Testis (tissue), 3 donors: ENCODE results near the gene AFAP1. TPM values are rescaled to one million over a fixed set of nuclear protein-coding genes. Genes with fewer than 3 reads are reported as not detected.

ENCODE experiments used
- DNase-seq: peaks from one replicate; pipeline ENCODE4 v3.0.0-alpha.2; 2019
- H3K27ac ChIP-seq, 2 donors: fragments of 200-600 bp; sonication (generic); one replicate each; pipeline ENCODE4 v1.5.1; 2019
- H3K27me3 ChIP-seq: fragments of 200-600 bp; sonication (generic); one replicate; pipeline ENCODE4 v1.5.1; 2019
- H3K36me3 ChIP-seq: fragments of 200-600 bp; sonication (generic); one replicate; pipeline ENCODE4 v1.5.1; 2017; ENCODE audit warnings: low read depth; ENCODE audit errors: missing control alignments
- H3K4me1 ChIP-seq: fragments of 200-600 bp; sonication (generic); one replicate; pipeline ENCODE4 v1.5.1; 2019
- H3K4me3 ChIP-seq, 2 donors: fragments of 200-600 bp; sonication (generic); one replicate each; pipeline ENCODE4 v1.5.1; 2017 to 2019
- H3K9me3 ChIP-seq: fragments of 200-600 bp; sonication (generic); one replicate; pipeline ENCODE4 v1.5.1; 2017
- CTCF ChIP-seq, 3 experiments: fragments of 450-650 bp in 2 of 3; fragments of 200-600 bp in 1 of 3; sonication (generic) in 1 of 3; IDR thresholded peaks; one replicate each; pipeline ENCODE4 v1.5.1; 2016 to 2019; ENCODE audit warnings: antibody characterized with exemption in 3 of 3, mild to moderate bottlenecking in 2 of 3, moderate library complexity in 1 of 3
- POLR2A ChIP-seq: fragments of 450-650 bp; IDR thresholded peaks from one replicate; pipeline ENCODE4 v1.6.1; 2017; ENCODE audit warnings: antibody characterized with exemption, mild to moderate bottlenecking, moderate library complexity
- WGBS, 2 donors: methylation state at CpG; one replicate each; pipeline ENCODE4 v1.1.5; 2018; 5-methylcytosine and 5-hydroxymethylcytosine counted together
- intact Hi-C: fragments of 100-400 bp; cut with DNase I; formaldehyde crosslinking; loops from one replicate; pipeline ENCODE4 v1.15.1; 2023; ENCODE audit warnings: low total_unique reads
- polyA plus RNA-seq: library from polyadenylated mRNA; stranded (reverse); fragments of 350-450 nt; fragmentation: Illumina TruSeq; extraction: RNeasy Lipid Tissue Mini Kit (QIAGEN cat#74804); gene quantifications from one replicate; pipeline ENCODE4 v1.2.3, GENCODE V29; 2014; ENCODE audit warnings: low read depth, low replicate concordance; ENCODE audit not compliant: insufficient read depth
- total RNA-seq, 2 donors: library from RNA; depleted of rRNA; stranded (reverse); fragments of >200 nt; gene quantifications; one replicate each; pipeline ENCODE4 v1.2.3, GENCODE V29; 2016

AFAP1 gene
- total and polyA plus RNA-seq, 3 donors from 2014 or later, result 23.1 to 52.4 (median 51.4) TPM

GRCh38 chr4:7714738-7715137, 224.9 kb downstream of the AFAP1 start:
- intact Hi-C loops, result no loop called here
- 90 to 94% methylated on average over 1 of the region's 1 CpG for WGBS, 2 donors
- no peaks in the 10 kb centered on the region for H3K9me3 ChIP-seq
- DNase-seq, result no peak
- H3K4me3 ChIP-seq, result no peak overlapping the region
- H3K27ac ChIP-seq, result no peak overlapping the region
- no peaks in the 10 kb centered on the region for H3K4me1 ChIP-seq
- H3K36me3 ChIP-seq, result no peaks in the 10 kb centered on the region
- no peaks in the 10 kb centered on the region for H3K27me3 ChIP-seq
- TF ChIP-seq POLR2A (no peak), CTCF (IDR thresholded peaks at IDR 0.05) (no peak)

GRCh38 chr4:7714176-7714575, 225.5 kb downstream of the AFAP1 start:
- Histone ChIP-seq H3K36me3 (no peaks in the 10 kb centered on the region), H3K9me3 (no peaks in the 10 kb centered on the region), H3K27me3 (no peaks in the 10 kb centered on the region), H3K27ac (no peak overlapping the region), H3K4me1 (no peaks in the 10 kb centered on the region), H3K4me3 (no peak overlapping the region)
- intact Hi-C loops, result no loop called here
- WGBS, 2 donors, result 94 to 96% methylated on average over 20 of the region's 20 CpGs
- DNase-seq, result no peak
- TF ChIP-seq CTCF (IDR thresholded peaks at IDR 0.05) (no peak), POLR2A (no peak)

- Histone ChIP-seq H3K4me3 (no peak overlapping the region), H3K27ac (no peak overlapping the region), H3K27me3 (no peaks in the 10 kb centered on the region), H3K4me1 (peaks cover under 1% of the 10 kb centered on the region), H3K9me3 (no peaks in the 10 kb centered on the region), H3K36me3 (no peaks in the 10 kb centered on the region)
- DNase-seq, result no peak
- intact Hi-C loops, result no loop called here
- TF ChIP-seq CTCF (IDR thresholded peaks at IDR 0.05) (no peak), POLR2A (no peak)
- 90% methylated on average over 2 to 7 of the region's 7 CpGs for WGBS, 2 donors
These were observed 225.9 kb downstream of the AFAP1 start for GRCh38 chr4:7713757-7714156.

- Histone ChIP-seq H3K9me3 (no peaks in the 10 kb centered on the region), H3K4me3 (no peak overlapping the region), H3K36me3 (no peaks in the 10 kb centered on the region), H3K27ac (no peak overlapping the region), H3K27me3 (no peaks in the 10 kb centered on the region), H3K4me1 (peaks cover 3% of the 10 kb centered on the region)
- TF ChIP-seq POLR2A (no peak), CTCF (IDR thresholded peaks at IDR 0.05) (no peak)
- intact Hi-C loops, result no loop called here
- 81 to 95% methylated on average over 9 to 19 of the region's 19 CpGs for WGBS, 2 donors
- no peak for DNase-seq
These were observed 227.5 kb downstream of the AFAP1 start for GRCh38 chr4:7712021-7712671.

GRCh38 chr4:7711307-7711963, 228.2 kb downstream of the AFAP1 start:
- TF ChIP-seq POLR2A, result no peak
- no peak for TF ChIP-seq CTCF (IDR thresholded peaks at IDR 0.05)
- H3K4me1 ChIP-seq, result peaks cover 3% of the 10 kb centered on the region
- DNase-seq, result no peak
- H3K36me3 ChIP-seq, result no peaks in the 10 kb centered on the region
- intact Hi-C loops, result no loop called here
- 95 to 96% methylated on average over 2 to 10 of the region's 10 CpGs for WGBS, 2 donors
- H3K9me3 ChIP-seq, result no peaks in the 10 kb centered on the region
- H3K4me3 ChIP-seq, result no peak overlapping the region
- H3K27me3 ChIP-seq, result no peaks in the 10 kb centered on the region
- no peak overlapping the region for H3K27ac ChIP-seq
